Prostate gland (tissue), 2 donors: ENCODE data around the gene IQCE. TPM values are rescaled to one million over a fixed set of nuclear protein-coding genes. Genes with fewer than 3 reads are reported as not detected.
"Not testable (repeated sequence)": the region's sequence is repeated elsewhere in the genome, so short reads cannot be mapped to it uniquely, and the experiment has no call there.

ENCODE experiments used
- DNase-seq: peaks from one replicate; pipeline ENCODE4 v3.0.0-alpha.2; 2019; ENCODE audit warnings: low spot score
- H3K27ac ChIP-seq, 2 donors: fragments of 200-600 bp; sonication (generic); 2 replicates each; pipeline ENCODE4 v1.5.1; 2017 to 2019
- H3K27me3 ChIP-seq: fragments of 200-600 bp; sonication (generic); replicated peaks from 2 replicates; pipeline ENCODE4 v1.5.1; 2019; ENCODE audit not compliant: insufficient read depth
- H3K36me3 ChIP-seq, 2 donors: fragments of 200-600 bp; sonication (generic); 1 replicate in 1 of 2; 2 replicates in 1 of 2; pipeline versions ENCODE4 v1.5.1 to v1.8.1; 2017 to 2019
- H3K4me1 ChIP-seq: fragments of 200-600 bp; sonication (generic); replicated peaks from 2 replicates; pipeline ENCODE4 v1.5.1; 2019
- H3K4me3 ChIP-seq, 2 donors: fragments of 200-600 bp; sonication (generic); 2 replicates each; pipeline ENCODE4 v1.5.1; 2017 to 2019
- H3K9me3 ChIP-seq: fragments of 200-600 bp; sonication (generic); 2 replicates; pipeline ENCODE4 v1.5.1; 2017
- CTCF ChIP-seq, 4 experiments: fragments of 200-600 bp in 2 of 4; fragments of 450-650 bp in 2 of 4; sonication (generic) in 2 of 4; IDR thresholded peaks; 1 replicate in 3 of 4; 2 replicates in 1 of 4; pipeline ENCODE4 v1.5.1; 2016 to 2019; ENCODE audit warnings: antibody characterized with exemption in 4 of 4, mild to moderate bottlenecking in 2 of 4, moderate library complexity in 2 of 4
- POLR2A ChIP-seq: fragments of 450-650 bp; IDR thresholded peaks from one replicate; pipeline ENCODE4 v1.6.1; 2016; ENCODE audit warnings: antibody characterized with exemption, mild to moderate bottlenecking
- POLR2AphosphoS5 ChIP-seq: sonication (generic); formaldehyde crosslinking; IDR thresholded peaks from one replicate; pipeline ENCODE4 v1.6.1; 2017; ENCODE audit warnings: antibody characterized with exemption
- WGBS: methylation state at CpG from one replicate; pipeline ENCODE4 v1.1.5; 2018; 5-methylcytosine and 5-hydroxymethylcytosine counted together
- intact Hi-C: fragments of 100-400 bp; cut with DNase I; formaldehyde crosslinking; loops from one replicate; pipeline ENCODE4 v1.14.2; 2022
- total RNA-seq, 2 donors: library from RNA; depleted of rRNA; stranded (reverse); fragments of >200 nt; gene quantifications; one replicate each; pipeline ENCODE4 v1.1.0, GENCODE V29; 2016

IQCE gene
- total RNA-seq, 2 donors from 2014 or later = 20.2 to 41.9 TPM

DNA sequence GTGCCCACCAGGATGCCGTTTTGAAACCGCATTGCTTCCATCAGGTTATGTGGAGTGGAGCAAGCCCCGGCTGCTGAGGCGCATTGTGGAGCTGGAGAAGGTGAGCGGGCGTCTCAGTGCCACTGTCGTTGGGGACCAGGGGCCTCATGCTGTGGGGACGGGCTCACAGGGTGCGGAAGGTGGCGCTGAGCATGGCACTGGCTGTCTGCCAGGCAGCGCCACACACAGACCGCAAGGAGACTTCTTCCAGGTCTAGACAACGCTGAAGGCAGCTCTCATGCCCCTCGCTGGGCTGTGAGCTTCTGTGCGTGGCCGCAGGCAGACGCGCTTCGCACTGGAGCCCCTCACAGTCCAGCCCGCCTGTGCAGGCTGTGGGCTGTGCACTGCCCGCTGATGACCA lies 29.0 kb downstream of the IQCE start:
- intact Hi-C loops = no loop called here
- DNase-seq = no peak
- 93% methylated on average over 21 of the region's 21 CpGs for WGBS
- Histone ChIP-seq H3K36me3 (no peaks in the 10 kb centered on the region), H3K9me3 (no peaks in the 10 kb centered on the region), H3K27me3 (no peaks in the 10 kb centered on the region), H3K4me3 (no peak overlapping the region), H3K4me1 (no peaks in the 10 kb centered on the region), H3K27ac (no peak overlapping the region)
- TF ChIP-seq POLR2AphosphoS5 = no peak
- no peak for TF ChIP-seq CTCF (IDR thresholded peaks at IDR 0.05)
- no peak for TF ChIP-seq POLR2A

DNA sequence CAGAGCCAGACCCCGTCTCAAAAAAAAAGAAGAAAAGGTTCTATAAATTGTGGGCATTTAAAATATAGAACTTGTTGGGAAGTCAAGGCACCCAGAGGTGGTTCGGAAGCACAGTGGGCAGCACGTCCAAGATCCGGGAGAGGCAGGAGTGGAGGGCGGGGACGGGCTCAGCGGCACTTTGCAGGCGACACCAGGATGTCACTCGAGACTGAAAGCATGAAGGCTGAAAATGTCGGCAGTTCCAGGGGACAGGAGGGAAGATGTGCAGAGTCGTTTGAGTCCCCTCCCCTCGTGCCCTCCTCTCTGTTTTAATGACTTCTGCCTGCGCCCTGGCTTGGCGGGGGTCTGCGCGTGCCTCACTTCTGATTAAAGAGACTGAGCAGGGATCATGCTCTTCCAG lies 30.6 kb downstream of the IQCE start:
- Histone ChIP-seq H3K27ac (no peak overlapping the region), H3K4me1 (no peaks in the 10 kb centered on the region), H3K36me3 (peaks cover 0 to 9% of the 10 kb centered on the region in 2 donors), H3K9me3 (no peaks in the 10 kb centered on the region), H3K27me3 (no peaks in the 10 kb centered on the region), H3K4me3 (no peak overlapping the region)
- no peak for TF ChIP-seq POLR2AphosphoS5
- no peak for TF ChIP-seq CTCF (IDR thresholded peaks at IDR 0.05)
- no peak for TF ChIP-seq POLR2A
- no peak for DNase-seq
- intact Hi-C loops = no loop called here
- WGBS = 89% methylated on average over 16 of the region's 16 CpGs

DNA sequence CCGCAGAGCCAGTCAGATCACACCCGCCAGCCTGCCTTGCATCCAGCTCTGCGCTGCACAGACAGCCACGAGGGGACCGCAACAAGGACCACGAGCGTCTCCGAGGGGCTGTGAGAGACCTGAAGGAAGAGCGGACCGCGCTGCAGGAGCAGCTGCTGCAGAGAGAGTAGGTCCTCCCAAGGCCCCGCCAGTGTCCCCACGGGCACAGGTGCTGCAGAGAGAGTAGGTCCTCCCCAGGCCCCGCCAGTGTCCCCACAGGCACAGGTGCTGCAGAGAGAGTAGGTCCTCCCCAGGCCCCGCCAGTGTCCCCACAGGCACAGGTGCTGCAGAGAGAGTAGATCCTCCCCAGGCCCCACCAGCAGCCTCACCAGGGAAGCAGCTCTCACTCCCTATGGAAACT lies 31.2 kb downstream of the IQCE start:
- 91% methylated on average over 15 of the region's 15 CpGs for WGBS
- H3K9me3 ChIP-seq, H3K36me3 ChIP-seq, DNase-seq, H3K4me1 ChIP-seq, H3K27ac ChIP-seq, H3K27me3 ChIP-seq, intact Hi-C loops, H3K4me3 ChIP-seq: not testable (repeated sequence)

DNA sequence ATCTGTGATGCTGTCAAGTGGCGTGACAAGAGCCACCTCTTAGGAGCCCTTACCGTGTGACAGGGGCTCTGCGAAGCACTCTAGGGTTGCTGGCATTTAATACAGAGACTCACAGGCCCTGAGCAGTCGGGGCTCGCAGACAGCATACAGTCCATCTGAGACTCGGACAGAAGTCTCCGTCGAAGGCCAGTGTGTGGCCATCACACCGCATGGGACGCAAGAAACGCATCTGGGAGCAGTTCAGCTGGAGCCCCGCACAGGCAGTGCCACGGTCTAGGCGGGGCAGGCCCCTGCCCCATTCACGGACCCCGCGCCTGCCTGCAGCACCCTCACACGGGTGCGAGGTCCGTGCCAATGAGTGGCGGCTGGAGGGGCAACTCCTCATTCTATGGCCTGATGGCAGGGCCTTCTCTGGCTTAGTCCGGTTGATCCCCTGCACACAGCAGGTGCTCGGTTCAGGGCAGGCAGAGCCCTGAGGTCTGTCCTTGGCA lies 33.6 kb downstream of the IQCE start:
- H3K36me3 ChIP-seq = peaks cover 0 to 17% of the 10 kb centered on the region in 2 donors
- H3K27ac ChIP-seq = no peak overlapping the region
- H3K27me3 ChIP-seq = no peaks in the 10 kb centered on the region
- no peaks in the 10 kb centered on the region for H3K9me3 ChIP-seq
- no peaks in the 10 kb centered on the region for H3K4me1 ChIP-seq
- WGBS = 95% methylated on average over 18 of the region's 23 CpGs
- no peak overlapping the region for H3K4me3 ChIP-seq
- intact Hi-C loops = no loop called here
- no peak for DNase-seq
- TF ChIP-seq CTCF (IDR thresholded peaks at IDR 0.05) = no peak
- no peak for TF ChIP-seq POLR2A
- no peak for TF ChIP-seq POLR2AphosphoS5

DNA sequence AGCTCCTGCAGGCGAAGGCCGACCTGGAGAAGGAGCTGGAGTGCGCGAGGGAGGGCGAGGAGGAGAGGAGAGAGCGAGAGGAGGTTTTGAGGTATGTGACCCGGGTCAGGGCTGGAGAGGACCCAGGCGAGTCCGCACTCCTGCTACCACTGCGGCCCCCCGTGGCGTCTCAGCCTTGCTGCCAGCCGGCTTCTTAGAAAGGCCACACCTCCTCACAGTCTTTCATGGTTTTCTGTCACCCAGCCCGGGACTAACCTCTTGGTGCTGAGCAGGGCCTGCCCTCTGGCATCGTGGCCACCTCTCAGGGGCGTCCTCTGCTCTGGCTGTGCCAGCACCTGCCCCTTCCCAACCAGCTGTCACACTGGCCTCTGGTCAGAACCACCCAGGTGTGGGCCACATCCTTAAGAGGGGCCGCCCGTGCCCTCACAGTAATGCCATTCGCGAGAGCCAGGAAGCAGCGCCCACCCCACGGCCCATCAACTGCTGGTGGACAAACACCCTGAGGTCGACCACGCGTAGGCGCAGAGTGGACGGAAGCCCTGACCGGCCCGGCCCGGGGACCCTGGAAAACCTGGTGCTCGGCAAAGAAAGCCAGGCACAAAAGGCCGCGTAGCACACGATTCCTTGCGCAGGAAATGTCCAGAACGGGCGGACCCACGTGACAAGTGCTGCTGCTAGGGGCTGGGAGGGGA lies 34.4 kb downstream of the IQCE start:
- Histone ChIP-seq H3K27me3 (no peaks in the 10 kb centered on the region), H3K36me3 (peaks cover under 1 to 17% of the 10 kb centered on the region in 2 donors), H3K4me3 (no peak overlapping the region), H3K4me1 (no peaks in the 10 kb centered on the region), H3K9me3 (no peaks in the 10 kb centered on the region), H3K27ac (no peak overlapping the region)
- DNase-seq = no peak
- no peak for TF ChIP-seq POLR2A
- no peak for TF ChIP-seq POLR2AphosphoS5
- no peak for TF ChIP-seq CTCF (IDR thresholded peaks at IDR 0.05)
- intact Hi-C loops = no loop called here
- WGBS = 89% methylated on average over 36 of the region's 38 CpGs
